Hair follicle dermal papilla cell (primary cell): ENCODE measurements around the gene SPATA6L. TPM values are rescaled to one million over a fixed set of nuclear protein-coding genes. Genes with fewer than 3 reads are reported as not detected.

Experiments
- total RNA-seq: library from RNA; depleted of rRNA; stranded (reverse); fragments of >200 nt; gene quantifications from 2 replicates; pipeline ENCODE4 v1.2.3, GENCODE V29; 2012

Gene SPATA6L, protein sequence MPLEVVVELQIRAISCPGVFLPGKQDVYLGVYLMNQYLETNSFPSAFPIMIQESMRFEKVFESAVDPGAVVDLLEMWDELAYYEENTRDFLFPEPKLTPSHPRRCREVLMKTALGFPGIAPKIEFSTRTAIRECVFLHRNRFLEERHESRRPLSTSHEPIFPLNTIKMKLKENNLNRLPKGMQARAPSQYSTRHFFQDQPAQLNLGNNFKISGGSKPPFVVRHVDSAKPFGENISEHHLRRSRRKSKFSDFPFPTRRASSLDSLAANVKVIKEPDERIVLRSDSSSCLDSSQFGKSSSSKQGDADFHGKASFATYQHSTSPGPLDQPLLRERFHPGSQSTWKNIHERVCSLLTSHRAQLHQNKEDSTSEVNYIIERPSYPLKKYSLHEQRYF
- 0.65 and 0.73 TPM in 2 replicates for total RNA-seq

DNA sequence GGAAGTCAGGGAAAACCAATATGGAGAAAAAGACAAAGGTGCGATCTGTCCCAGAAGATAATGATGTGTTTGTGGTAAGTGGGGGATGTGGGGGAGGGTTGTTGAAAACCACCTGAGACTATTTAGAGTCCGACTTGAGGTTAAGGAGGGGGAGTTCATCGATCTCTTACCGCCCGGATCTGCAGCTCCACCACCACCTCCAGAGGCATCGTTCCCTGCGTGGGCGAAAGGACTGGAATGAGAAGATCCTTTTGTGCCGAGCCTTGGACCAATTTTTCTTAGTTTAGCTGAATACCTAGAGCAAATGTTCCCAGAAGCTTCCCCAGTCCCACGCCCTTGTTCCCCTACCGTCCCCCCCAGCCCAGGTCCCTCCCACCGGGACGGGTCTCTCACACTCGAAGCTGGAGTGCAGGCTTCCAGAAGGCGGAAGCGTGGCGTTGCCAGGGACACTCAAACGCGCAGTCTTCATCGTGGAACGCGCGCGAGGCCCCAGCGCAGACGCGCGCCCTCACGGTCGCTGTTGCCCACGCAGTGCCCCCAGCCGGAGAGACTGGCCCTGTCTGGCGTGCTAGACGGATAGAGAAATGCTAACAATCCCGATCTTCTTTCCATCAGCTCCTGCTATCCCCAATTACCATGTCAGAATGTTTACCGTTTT is at the start of gene SPATA6L:
Gene SPATA6L (minus strand): TSS at position 439 of the 658 bp plus-strand sequence. CDS start 230 bp downstream, at position 209.

DNA sequence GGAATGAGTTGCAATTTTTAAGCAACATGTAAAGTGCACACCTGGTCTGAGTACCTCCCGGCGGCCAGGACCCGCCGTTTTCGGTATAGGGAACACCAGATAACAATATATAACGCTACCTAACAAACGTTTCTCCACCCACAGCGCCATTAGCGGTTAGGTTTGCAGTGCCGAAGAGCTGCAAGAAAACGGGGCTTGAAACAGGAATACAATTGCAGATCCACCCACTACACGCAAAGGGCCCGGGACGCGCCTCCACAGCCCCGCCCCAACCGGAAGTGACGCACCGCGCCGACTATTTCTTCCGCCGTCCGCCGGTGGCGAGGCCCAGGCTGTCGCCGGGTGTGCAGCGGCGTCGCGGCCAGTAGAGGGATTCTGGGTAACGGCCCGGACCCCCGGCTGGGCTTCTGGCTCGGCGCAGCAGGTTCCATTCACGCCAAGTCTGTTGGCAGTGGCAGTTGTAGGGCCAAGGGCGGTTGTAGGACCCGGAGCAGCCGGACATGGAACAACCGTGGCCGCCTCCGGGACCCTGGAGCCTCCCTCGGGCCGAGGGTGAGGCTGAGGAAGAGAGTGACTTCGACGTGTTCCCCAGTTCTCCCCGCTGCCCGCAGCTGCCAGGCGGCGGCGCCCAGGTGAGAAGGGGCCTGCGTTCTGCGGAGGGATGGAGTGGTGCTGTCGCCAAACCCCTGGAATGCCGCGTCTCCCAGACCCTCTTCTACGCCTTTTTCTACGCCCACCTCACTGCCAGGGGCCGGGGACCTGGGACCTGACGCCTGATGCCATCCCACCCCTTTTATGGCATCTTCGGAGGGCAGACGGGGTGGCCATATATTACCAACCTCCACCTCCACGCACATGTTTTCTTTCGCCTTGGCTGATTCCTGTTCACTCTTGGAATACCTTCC is 13.2 kb upstream of the SPATA6L start, which contains the start of gene CDC37L1:
Gene CDC37L1 (plus strand): TSS at position 302 of the 905 bp plus-strand sequence. CDS start 199 bp downstream, at position 501.

DNA sequence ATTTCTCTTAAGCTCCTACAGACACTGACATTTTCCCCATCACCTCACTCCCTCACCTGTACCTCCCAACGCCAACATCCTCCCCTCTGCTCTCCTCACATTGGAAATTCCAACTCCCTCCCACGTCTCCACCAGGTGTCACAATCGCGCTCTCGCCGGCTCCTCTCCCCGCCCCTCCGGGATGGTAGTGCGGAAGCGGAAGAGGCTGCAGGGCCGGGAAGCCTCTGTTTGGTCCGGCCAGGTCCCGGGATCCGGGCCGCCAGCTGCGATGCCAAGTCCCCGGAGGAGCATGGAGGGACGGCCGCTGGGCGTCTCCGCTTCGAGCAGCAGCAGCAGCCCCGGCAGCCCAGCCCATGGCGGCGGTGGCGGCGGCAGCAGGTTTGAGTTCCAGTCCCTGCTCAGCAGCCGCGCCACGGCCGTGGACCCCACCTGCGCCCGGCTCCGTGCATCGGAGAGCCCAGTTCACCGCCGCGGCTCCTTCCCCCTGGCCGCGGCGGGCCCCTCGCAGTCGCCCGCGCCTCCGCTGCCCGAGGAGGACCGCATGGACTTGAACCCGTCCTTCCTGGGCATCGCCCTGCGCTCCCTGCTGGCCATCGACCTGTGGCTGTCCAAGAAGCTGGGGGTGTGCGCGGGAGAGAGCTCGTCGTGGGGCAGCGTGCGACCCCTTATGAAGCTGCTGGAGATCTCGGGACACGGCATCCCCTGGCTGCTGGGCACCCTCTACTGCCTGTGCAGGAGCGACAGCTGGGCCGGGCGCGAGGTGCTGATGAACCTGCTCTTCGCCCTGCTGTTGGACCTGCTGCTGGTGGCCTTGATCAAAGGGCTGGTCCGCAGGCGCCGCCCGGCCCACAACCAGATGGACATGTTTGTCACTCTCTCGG is 3.9 kb downstream of the SPATA6L start, which contains the start of gene PLPP6:
Gene PLPP6 (plus strand): TSS at position 187 of the 881 bp plus-strand sequence. CDS start 82 bp downstream, at position 269.

Other genes starting within 250 kb of the SPATA6L start
- 5.4 and 8.3 TPM in 2 replicates for gene SLC1A1, start 176.0 kb downstream of the SPATA6L start, total RNA-seq
- 7.5 and 8.5 TPM in 2 replicates for gene PLPP6, start 4.2 kb downstream of the SPATA6L start, total RNA-seq
- 19.1 and 19.9 TPM in 2 replicates for gene CDC37L1, start 13.1 kb upstream of the SPATA6L start, total RNA-seq
- gene AK3, start 74.7 kb upstream of the SPATA6L start, total RNA-seq, result 69.0 and 81.0 TPM in 2 replicates
- 10.9 and 13.1 TPM in 2 replicates for gene RCL1, start 126.5 kb upstream of the SPATA6L start, total RNA-seq